NOMO-1 treated with DMSO at 0.1 percent for 48 hours (cell line): ENCODE data around the gene SYT11.
"Not testable (repeated sequence)": the region's sequence is repeated elsewhere in the genome, so short reads cannot be mapped to it uniquely, and the experiment has no call there.

Experiments used
- DNase-seq: peaks from one replicate; lab custom pipeline; 2025; ENCODE audit not compliant: unreplicated experiment; lab: John Stamatoyannopoulos, UW

The SYT11 gene, protein sequence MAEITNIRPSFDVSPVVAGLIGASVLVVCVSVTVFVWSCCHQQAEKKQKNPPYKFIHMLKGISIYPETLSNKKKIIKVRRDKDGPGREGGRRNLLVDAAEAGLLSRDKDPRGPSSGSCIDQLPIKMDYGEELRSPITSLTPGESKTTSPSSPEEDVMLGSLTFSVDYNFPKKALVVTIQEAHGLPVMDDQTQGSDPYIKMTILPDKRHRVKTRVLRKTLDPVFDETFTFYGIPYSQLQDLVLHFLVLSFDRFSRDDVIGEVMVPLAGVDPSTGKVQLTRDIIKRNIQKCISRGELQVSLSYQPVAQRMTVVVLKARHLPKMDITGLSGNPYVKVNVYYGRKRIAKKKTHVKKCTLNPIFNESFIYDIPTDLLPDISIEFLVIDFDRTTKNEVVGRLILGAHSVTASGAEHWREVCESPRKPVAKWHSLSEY

GRCh38 chr1:155859234-155859829, at the start of gene SYT11:
Gene SYT11 (plus strand): TSS chr1:155859567. CDS start chr1:155859762, 195 bp downstream.
- DNase-seq: peak; percentile 87

DNA sequence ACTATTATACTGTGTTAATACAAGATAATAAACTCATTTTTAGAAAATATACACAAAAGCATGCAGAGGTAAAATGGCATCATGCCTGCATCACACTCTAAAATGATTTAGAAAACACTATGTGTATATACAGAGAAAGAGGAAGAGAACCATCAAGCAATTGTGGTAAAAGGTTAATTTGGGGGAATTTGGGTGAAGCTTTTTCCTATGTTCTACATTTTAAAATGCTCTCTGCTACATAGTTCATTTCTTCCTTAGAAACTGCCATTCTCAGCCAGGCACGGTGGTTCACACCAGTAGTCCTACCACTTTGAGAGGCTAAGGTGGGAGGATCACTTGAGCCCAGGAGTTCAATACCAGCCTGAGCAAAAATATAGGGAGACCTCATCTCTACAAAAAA, 46.5 kb upstream of the SYT11 start:
- DNase-seq: peak; percentile 38

DNA sequence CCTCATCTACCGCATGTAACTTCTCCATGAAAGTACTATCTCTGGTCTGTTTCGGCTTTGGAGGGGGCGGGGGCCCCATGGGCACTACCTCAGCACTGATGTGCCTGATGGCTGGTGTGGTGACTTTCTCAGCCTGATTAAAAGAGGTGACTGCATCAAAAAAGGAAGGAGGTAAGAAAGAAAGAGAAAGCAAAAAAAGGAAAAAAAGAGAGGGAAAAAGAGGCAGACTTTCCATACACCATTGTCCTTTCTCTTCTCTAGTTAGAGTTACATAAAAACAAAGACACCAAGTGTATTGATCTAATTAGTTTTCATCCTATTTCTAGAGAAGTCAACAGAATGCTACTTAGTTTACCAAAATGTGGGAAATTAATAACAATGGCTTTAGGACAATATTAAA, 45.7 kb upstream of the SYT11 start:
- no peak for DNase-seq

DNA sequence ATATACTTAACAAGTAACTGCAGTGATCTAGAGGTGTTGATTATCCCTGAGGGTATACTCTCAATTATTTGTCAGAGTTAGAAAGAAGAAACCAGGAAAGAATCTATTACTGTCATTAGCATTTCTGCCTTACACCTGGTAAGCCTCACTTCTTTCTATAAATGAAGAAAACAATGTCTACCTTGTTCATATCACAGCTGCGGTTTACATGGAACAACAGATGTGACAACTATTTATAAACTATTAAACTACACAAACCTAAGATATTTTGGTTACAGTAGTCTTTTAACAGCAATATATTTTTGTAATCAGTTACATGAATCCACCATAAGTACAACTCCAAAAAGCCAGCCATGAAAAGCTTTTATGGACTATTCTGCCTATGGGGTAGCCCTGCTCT, 43.0 kb upstream of the SYT11 start:
- no peak for DNase-seq

DNA sequence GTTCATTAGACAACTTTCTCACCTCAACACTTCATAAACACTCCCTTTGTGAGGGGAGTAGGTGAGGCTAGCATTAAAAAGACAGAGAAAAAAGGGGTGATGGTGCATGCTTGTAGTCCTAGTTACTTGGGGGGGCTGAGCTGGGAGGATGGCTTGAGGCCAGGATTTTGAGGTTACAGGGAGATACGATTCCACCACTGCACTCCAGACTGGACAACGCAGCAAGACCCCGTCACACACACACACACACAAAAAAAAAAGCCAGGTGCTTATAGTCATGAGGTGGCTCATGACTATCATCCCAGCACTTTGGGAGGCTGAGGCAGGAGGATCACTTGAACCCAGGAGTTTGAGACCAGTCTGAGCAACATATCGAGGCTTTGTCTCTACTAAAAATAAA, 31.9 kb upstream of the SYT11 start:
- DNase-seq: no peak

DNA sequence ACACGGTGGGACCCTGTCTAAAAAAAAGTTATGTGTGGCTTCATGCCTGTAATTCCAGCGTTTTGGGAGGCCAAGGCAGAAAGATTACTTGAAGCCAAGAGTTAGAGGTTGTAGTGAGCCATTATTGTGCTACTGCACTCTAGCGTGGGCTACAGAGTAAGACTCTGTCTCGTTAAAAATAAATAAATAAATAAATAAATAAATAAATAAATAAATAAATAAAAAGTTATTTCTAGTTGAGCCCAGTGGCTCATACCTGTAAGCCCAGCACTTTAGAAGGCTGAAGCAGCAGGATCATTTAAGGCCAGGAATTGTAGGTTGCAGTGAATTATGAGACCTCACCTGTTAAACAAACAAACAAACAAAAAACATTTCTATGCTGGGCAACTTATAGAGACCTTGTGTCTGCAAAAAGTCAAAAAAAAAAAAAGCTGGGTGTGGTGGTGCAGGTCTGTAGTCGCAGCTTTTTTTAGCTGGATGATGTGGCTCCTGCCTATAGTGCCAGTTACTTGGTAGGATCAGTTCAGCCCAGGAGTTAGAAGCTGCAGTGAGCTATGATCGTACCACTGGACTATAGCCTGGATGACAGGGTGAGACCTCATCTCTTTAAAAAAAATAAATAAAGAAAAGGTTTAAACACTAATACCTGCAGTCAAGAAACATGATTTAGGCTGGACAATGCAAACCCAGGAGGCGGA, 27.9 kb upstream of the SYT11 start:
- DNase-seq: no peak

DNA sequence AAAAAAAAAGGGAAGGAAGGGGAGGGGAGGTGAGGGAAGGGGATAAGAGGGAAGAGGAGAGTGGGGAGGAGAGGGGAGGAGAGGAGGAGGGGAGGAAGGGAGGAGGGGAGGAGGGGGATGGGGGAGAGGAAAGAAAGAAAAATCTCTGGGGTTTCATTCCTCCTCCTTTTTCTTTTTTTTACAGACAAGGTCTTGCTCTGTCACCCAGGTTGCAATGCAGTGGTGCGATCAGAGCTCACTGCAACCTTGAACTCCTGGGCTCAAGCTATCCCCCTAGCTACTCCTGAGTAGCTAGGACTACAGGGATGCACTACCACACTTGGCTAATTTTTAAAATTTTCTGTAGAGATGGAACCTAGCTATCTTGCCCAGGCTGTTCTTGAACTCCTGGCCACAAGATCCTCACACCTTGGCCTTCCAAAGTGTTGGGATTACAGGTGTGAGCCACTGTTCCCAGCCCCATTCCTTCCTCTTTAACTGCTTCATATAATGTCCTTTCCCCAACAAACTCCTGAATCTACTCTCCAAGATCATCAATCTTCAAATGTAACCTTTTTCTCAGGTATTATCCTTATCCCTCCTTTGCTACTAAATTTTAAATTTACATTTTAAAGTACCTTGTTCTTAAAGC, 25.6 kb upstream of the SYT11 start:
- DNase-seq: no peak

DNA sequence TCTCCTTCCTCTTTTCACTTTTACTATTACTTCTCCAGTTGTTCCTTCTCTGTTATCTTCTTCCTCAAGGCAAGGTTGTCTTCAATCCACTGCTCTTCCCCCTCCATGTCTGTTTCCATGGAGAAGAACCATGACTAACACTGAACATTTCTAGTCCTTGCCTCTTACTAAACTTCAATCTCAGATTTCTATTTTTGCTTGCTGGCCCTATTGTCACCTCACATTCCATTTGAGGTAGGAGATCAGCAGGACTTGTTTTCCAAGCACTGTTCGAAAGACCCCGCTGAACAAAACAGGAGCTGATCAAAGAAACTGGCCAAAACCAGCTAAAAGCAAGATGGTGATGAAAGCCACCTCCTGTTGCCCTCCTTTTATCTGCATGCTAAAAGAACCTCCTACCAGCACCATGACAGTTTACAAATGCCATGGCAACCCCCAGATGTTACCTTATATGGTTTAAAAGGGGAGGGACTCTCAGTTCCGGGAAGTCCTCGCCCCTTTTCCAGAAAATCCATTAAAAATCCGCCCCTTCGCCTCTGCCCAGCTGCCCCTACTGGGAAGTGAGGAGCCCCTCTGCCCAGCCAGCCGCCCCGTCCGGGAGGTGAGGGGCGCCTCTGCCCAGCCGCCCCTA, 25.0 kb upstream of the SYT11 start:
- DNase-seq: no peak

DNA sequence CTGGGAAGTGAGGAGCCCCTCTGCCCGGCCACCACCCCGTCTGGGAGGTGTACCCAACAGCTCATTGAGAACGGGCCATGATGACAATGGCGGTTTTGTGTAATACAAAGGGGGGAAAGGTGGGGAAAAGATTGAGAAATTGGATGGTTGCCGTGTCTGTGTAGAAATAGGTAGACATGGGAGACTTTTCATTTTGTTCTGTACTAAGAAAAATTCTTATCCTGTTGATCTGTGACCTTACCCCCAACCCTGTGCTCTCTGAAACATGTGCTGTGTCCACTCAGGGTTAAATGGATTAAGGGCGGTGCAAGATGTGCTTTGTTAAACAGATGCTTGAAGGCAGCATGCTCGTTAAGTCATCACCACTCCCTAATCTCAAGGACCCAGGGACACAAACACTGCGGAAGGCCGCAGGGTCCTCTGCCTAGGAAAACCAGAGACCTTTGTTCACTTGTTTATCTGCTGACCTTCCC, 24.4 kb upstream of the SYT11 start:
- not testable (repeated sequence) for DNase-seq

DNA sequence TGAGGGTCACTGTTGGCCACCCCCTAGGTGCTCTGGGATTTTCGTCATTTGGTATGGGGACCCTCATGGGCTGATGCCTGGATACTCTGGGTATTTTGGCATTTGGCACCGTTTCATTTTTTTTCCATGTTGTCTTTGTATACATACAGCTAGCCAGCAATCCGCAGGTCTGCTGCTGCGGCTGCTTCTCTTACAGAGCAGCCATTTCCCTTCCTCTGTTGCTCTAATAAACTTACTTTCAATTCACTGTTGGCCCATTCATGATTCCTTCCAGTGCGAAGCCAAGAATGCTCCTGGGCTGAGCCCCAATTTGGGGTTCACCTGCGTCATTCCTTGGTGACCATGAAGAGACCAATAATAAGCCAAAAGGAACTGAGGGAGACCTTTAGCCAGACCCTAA, 23.8 kb upstream of the SYT11 start:
- no peak for DNase-seq

- DNase-seq: no peak
Observed at GRCh38 chr1:155840386-155840785, 19.0 kb upstream of the SYT11 start.

DNA sequence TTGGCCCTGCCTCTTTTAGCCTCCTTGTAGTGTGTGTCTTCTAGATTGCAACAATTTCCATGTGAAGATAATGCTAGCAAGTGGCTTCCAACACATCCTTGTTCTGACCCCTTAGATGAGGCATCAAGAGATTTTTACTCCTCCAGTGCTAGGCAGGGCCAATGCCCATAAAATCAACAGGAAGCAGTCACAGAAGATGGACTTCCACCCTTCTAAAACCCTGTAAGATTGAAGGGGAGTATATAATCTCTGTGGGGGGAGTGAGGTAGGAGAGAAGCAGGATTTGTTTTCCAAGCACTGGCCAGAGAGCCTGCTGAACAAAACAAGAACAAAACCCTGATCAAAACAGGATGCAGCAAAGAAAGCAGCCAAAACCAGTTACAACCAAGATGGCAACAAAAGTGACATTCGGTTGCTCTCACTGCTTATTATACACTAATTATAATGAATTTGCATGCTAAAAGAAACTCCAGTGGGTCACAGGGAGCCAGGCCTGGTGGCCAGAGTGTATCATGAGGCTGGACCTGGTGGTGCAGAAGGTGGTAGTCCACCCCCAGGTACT, 14.4 kb upstream of the SYT11 start:
- DNase-seq: no peak

- no peak for DNase-seq
Observed at GRCh38 chr1:155847823-155848529, 11.4 kb upstream of the SYT11 start.

DNA sequence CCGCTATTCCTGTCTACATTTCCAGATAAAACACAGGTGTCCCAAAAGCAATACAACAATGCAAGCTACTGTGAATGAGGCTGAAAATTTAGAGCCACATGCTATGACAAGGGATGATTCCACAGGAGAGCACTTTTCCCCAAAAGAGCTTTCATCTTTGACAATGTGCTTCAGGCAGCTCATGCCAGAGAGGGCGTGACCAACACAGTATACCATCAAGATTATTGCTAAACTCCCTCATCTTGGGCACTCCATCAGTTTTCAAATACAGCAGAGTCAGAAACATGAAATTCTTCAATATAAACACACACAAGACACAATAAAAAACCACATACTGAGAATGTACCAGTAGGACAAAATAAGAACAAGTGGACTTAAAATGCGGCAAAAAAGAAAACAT, 9.0 kb upstream of the SYT11 start:
- no peak for DNase-seq

GRCh38 chr1:155856257-155856974, 3.0 kb upstream of the SYT11 start:
- DNase-seq: no peak

DNA sequence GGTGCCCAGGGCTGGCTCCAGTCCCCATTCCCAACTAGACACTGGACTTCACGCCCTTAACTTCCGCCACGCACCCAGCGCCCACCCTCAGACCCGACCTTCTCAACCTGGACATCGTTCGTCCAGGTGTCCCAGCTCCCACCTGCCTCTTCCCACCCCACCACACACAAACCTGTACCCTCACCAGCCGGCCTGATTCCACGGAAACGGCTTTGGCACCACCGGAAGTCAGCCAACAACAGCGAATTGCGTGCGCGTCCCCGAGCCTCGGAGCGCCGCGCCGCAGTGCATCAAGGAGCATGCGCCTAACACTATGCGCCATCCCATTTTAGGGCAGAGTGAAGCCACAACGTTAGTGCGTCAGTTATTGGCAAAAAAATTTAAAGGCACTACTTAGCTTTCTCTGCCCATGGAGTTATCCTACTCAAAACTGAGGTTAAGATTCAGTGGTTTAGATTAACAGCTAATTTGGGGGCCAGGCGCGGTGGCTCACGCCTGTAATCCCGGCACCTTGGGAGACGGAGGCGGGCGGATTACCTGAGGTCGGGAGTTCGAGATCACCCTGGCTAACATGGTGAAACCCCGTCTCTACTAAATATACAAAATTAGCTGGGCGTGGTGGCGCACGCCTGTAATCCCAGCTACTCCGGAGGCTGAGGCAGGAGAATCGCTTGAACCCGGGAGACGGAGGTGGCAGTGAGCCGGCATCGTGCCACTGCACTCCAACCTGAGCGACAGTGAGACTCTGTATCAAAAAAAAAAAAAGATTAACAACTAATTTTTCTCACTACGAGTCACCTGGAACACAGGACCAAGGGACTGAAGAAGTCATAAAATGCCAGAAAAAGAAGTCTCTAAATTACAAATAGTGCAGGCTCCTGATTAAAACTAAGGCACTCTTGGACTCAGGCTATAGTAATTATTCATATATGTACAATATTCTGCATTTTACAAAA, 2.1 kb upstream of the SYT11 start, which contains the start of gene GON4L:
Gene GON4L (minus strand): TSS at position 240 of the 956 bp plus-strand sequence. CDS start 3,434 bp downstream, outside the sequence.
- peak; percentile 93 for DNase-seq

DNA sequence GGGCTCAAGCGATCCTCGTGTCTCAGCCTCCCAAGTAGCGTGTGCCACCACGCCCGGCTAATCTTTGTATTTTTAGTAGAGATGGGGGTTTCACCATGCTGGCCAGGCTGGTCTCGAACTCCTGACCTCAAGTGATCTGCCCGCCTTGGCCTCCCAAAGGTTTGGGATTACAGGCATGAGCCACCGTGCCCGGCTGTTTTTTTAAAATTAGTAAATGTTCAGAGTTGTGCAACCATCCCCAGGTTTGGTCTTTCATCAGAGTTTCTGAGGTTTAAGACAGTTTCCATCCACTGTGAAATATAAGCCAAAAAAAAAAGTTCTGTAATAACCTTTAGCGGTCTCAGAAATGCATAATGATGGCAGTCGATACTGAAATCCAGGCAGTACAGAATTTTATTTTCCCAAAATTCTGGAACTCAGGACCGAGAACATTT, 550 bp upstream of the SYT11 start:
- peak; percentile 90 for DNase-seq
